Medulla oblongata (tissue), 1 donor: ENCODE results near the gene FYN.
"Not testable (repeated sequence)": the region's sequence is repeated elsewhere in the genome, so short reads cannot be mapped to it uniquely, and the experiment has no call there.

Experiments
- DNase-seq: peaks from one replicate; pipeline ENCODE4 v3.0.0-alpha.2; 2015; ENCODE audit errors: extremely low spot score

Gene FYN

GRCh38 chr6:111683157-111683556, 190.1 kb downstream of the FYN start:
- DNase-seq, result no peak

GRCh38 chr6:111681860-111682259, 191.4 kb downstream of the FYN start:
- no peak for DNase-seq

DNA sequence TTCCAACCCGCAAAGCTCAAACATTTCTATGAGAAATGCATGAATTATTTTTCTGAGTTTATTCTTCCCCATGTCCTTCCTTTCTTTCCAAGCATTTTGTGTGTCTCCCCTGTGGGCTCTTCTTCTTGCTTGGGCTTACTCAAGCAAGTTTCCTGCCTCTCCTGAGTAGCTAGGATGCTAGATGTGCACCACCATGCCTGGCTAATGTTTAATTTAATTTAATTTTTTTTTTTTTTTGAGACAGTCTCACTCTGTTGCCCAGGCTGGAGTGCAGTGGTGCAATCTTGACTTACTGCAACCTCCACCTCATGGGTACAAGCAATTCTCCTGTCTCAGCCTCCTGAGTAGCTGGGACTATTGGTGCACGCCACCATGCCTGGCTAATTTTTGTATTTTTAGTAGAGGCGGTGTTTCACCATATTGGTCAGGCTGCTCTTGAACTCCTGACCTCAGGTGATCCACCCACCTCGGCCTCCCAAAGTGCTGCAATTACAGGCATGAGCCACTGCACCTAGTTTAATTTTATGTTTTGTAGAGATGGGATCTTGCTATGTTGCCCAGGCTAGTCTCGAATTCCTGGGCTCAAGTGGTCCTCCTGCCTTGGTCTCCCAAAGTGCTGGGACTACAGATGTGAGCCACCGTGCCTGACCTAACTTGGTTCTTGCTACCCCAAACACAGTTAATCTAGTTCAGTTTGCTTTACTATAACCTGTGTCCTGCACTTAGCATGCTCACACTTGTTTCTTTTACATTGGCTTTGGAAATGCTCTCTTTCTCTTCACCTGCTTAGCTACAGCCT, 192.2 kb downstream of the FYN start:
- DNase-seq, result not testable (repeated sequence)

GRCh38 chr6:111680015-111680712, 193.1 kb downstream of the FYN start:
- peak; percentile 71 for DNase-seq

DNA sequence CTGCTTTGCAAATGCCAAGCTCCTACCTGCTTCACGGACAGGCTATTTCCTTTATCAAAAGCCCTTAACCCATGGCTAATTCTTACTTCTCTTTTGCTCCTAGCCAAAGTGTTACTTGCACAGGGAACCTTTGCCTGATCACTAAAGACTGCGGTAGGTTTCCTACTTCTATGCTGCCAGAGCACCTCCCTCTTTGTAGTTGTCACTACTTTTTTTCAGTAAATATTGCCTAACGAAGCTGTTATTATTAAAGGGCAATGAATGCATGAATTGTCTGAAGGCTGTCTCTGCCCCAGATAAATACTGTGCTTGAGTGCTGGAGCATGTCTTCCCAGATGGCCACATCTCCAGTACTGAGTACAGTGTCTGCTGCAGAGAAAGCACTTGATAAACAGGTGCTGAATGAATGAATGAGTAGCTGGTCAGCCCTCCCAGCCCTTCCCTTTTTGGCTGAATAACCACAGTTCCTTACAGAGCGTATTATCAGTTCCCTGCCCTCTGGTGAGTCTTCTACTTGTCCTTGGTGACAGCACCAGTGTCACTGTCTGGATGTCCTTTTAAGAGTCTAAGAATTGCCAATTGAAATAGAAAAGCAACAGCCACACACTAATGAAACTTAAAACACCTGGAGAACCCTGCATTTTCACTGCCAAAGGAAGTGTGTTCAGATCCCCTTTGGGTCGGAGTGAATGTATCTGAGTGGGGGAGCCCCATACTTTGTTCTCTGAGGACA, 194.0 kb downstream of the FYN start:
- no peak for DNase-seq

DNA sequence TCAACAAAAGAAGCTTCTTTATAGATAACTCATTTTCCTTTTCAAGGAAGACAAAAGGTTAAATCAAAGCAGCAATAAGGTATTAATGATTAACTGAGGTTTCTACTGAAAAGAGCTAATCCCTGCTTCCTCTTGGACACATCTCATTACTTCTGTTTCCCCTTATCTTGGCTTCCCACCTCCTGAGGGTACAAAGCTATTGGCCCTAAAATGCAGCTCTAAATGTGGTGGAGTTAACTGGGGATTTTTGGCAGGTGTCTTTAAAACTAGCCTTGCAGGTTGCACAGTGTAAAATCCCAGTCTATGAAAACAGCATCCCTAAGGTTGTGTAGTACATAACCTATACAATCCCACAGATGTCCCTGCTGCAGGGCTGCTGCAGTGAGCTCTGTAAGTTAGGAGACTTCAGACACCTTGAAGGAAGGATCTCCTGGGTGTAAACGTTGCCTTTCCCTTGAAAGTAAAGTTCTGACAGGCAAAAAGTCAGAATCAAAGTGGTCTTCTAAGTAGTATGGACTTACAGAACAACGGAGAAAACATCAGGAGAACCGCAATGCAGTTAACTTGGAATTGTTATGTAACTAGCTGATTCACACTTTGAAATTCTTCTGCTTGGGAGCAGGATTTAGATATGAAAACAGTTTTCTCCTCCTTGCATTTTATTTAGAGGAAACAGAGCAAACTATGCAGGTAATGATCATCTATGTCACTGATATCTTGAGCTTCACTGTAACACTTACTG, 195.8 kb downstream of the FYN start:
- DNase-seq, result no peak

DNA sequence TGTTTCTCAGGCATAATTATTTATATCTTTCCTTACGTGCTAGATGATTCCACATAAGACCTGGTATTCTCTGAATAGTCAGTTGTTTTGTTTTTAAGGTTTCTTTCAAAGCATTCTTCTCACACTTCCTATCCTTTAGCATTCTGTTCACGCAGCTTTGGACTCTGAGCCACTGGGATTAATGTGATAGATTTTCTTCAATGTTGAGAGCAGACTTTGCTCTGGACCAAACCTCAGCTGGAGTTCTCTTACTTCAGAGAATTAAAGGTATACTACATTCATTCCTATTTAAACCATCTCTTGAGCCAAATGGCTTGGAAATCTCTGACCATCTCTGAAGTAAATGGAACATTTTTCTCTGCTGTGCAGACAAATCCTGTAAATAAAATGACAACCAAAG, 196.9 kb downstream of the FYN start:
- DNase-seq, result no peak

GRCh38 chr6:111674883-111675282, 198.4 kb downstream of the FYN start:
- DNase-seq, result no peak

- DNase-seq, result no peak
Measured at GRCh38 chr6:111674413-111674812, 198.8 kb downstream of the FYN start.

DNA sequence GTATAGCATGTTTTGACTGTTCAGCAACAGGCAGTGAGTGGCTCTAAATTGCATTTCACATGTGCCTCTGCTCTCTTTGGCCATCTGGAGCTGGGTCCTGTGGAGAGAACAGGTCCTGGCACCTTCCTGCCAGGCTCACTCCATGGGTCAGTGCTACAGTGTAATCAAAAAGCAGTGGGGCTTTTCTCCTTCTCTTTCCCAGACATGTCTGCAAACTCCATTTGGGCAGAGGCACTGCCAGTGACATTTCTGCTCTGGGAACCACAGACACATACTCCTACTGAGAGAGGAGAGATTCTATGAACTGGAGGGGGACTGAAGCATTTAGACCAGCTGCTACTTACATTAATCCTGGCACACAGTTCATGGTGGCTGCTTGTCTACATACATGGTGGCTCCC, 199.3 kb downstream of the FYN start:
- DNase-seq, result no peak

- no peak for DNase-seq
Measured at GRCh38 chr6:111673532-111673931, 199.7 kb downstream of the FYN start.

- no peak for DNase-seq
Measured at GRCh38 chr6:111672761-111673450, 200.3 kb downstream of the FYN start.

DNA sequence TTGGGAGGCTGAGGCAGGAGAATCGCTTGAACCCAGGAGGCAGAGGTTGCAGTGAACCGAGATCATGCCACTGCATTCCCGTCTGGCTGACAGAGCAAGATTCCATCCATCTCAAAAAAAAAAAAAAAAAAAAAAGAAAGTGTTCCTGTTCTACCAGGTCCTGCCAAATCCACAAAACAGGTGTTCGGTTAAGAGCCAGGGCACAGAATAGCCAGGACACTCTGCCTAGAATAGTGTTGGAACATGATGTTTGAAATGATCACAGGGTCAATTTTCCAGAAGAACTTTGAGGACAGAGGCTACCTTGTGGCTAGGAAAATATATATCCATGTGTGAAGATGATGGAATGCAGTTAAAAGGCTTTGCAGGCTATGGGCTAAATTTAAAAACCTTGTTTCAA, 203.9 kb downstream of the FYN start:
- DNase-seq, result no peak

- DNase-seq, result no peak
Measured at GRCh38 chr6:111668410-111668809, 204.8 kb downstream of the FYN start.

GRCh38 chr6:111667931-111668330, 205.3 kb downstream of the FYN start:
- DNase-seq, result no peak

GRCh38 chr6:111666847-111667246, 206.4 kb downstream of the FYN start:
- no peak for DNase-seq

- no peak for DNase-seq
Measured at GRCh38 chr6:111664565-111665030, 208.7 kb downstream of the FYN start.

DNA sequence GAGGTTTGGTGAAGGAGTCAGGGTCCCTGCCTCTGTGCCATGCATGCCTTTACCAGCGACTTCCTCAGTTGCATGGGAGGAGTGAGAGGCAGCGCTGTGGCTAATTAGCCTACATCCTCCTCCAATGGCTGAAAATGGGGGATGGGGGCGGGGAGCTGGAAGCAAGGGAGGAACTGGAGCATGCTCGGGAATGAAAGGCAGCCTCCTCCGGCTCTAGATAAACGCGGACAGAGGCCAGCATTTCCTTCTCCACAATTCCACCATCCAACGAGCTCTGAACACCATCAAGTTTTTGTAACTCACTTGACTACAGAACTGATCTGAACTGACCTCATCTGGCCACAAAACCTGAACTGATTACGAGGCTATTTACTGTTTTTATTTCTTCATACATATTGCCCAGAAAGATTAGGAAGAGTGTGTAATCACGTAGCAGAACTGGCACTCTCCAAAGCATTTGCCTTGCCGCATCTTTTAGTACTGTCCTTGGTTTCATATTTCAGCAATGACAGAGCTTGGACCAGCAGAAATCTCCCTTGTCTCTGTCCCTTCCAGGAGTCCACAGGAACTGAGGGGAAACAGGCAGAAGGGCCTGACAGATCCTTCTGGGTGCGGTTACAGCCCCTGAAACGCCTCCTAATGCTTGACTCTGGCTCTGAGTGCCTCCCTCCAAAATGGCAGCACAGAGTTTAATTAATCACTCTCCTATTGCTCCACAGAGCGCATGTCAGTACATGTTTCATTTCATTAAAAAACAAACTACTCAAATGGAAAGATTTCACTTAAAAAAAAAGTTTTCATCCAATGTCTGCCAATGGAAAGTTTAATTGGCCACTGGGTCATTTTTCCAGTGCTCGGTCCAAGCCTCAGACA, 209.3 kb downstream of the FYN start:
- no peak for DNase-seq

DNA sequence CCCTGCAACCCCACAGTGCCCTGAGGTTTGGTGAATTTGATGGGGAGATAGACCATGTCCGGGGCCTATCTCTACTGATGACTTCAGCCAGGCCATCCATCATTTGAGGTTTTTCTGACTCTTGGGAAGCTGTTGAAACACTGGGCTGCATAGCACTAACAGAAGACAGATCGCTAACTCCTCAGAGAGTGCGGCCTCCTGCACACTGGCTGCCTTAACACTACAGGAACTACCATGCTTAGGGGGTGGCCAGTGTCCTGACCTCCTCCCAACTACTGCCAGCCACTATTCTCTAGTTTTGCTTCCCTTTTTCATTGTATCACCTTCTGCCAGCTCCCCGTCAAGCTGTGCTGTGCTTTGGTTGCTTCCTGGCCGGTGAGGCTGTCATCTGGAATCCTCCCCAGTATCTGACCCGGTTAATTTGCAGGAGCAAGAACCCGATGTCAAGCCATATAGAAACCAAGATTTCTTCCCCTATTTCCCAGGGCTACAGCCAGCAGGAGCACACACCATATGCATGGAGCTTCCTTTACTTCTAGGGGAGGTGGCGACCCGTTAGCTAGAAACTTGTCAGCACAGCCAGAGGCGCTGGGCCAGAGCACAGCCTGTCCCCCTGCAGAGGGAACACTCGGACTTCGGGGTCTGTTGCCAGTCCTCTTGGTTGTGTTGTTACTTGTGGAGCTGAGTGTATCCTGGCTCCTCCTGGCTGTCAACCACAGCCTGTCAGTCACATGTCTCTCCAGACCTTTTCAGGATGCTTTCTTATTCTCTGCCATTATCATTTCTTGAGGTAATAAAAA, 210.3 kb downstream of the FYN start:
- no peak for DNase-seq
